PC-3 (cell line): ENCODE data around the gene DDX3X. TPM values are rescaled to one million over a fixed set of nuclear protein-coding genes. Genes with fewer than 3 reads are reported as not detected.

ENCODE experiments used
- ATAC-seq: fragments of 200-7000 bp; cut with Tn5 transposase; 2 replicates; pipeline ENCODE4 v1.9.1; 2020; ENCODE audit warnings: mild to moderate bottlenecking, moderate library complexity
- BruUV-seq: library from RNA; stranded (reverse); fragments of 400-500 nt; replicated peaks from 2 replicates; lab custom pipeline; 2021; lab: Mats Ljungman, UMichigan
- CTCF ChIA-PET: fragments of 300-600 bp; sonication (Branson Sonifier 250); formaldehyde crosslinking; loops from one replicate; lab custom pipeline; 2022; ENCODE audit warnings: antibody characterized with exemption; lab: Charles Lee
- POLR2A ChIA-PET: fragments of 300-600 bp; sonication (Branson Sonifier 250); formaldehyde crosslinking; loops from one replicate; lab custom pipeline; 2022; ENCODE audit warnings: antibody characterized with exemption; ENCODE audit not compliant: unreplicated experiment; lab: Charles Lee
- DNase-seq: peaks from one replicate; pipeline ENCODE4 v3.0.0-alpha.2; 2015
- H2AFZ ChIP-seq: fragments of 300-600 bp; sonication (generic); 2 replicates; pipeline ENCODE4 v1.6.0; 2016; ENCODE audit warnings: antibody characterized with exemption, low read length
- H3F3A ChIP-seq: fragments of 300-600 bp; sonication (generic); one replicate; pipeline ENCODE4 v1.6.0; 2017; ENCODE audit warnings: antibody characterized with exemption, low read length, control low read depth, mild to moderate bottlenecking; ENCODE audit not compliant: unreplicated experiment
- H3K27ac ChIP-seq: fragments of 300-600 bp; sonication (generic); 2 replicates; pipeline ENCODE4 v1.5.1; 2016; ENCODE audit warnings: mild to moderate bottlenecking, low read length
- H3K27me3 ChIP-seq: fragments of 300-600 bp; sonication (generic); 2 replicates; pipeline ENCODE4 v1.6.1; 2016; ENCODE audit warnings: low read length, mixed read lengths
- H3K36me3 ChIP-seq: fragments of 300-600 bp; sonication (generic); 2 replicates; pipeline ENCODE4 v1.6.1; 2016; ENCODE audit warnings: low read depth, mixed run types, low read length, mixed read lengths
- H3K4me1 ChIP-seq: fragments of 300-600 bp; sonication (generic); 2 replicates; pipeline ENCODE4 v1.5.1; 2016; ENCODE audit warnings: low read length; ENCODE audit not compliant: insufficient read depth
- H3K4me2 ChIP-seq: fragments of 300-600 bp; sonication (generic); 2 replicates; pipeline ENCODE4 v1.6.0; 2016; ENCODE audit warnings: low read length
- H3K4me3 ChIP-seq: fragments of 300-600 bp; sonication (generic); 2 replicates; pipeline ENCODE4 v1.5.1; 2016; ENCODE audit warnings: mild to moderate bottlenecking, low read length, mixed read lengths
- H3K79me2 ChIP-seq: fragments of 300-600 bp; sonication (generic); 2 replicates; pipeline ENCODE4 v1.6.1; 2017; ENCODE audit warnings: low read length, mixed read lengths
- H3K9ac ChIP-seq: fragments of 300-600 bp; sonication (generic); 2 replicates; pipeline ENCODE4 v1.6.0; 2016; ENCODE audit warnings: mild to moderate bottlenecking, low read length
- H3K9me2 ChIP-seq: fragments of 300-600 bp; sonication (generic); replicated peaks from 2 replicates; pipeline ENCODE4 v1.6.1; 2016; ENCODE audit warnings: mixed run types, low read length, mixed read lengths
- H3K9me3 ChIP-seq: fragments of 300-600 bp; sonication (generic); 2 replicates; pipeline ENCODE4 v1.6.1; 2016; ENCODE audit warnings: low read length, mixed read lengths
- H4K20me1 ChIP-seq: fragments of 300-600 bp; sonication (generic); 2 replicates; pipeline ENCODE4 v1.6.1; 2016; ENCODE audit warnings: low read length, mixed read lengths
- CTCF ChIP-seq: fragments of 300-600 bp; sonication (generic); conservative IDR thresholded peaks from 2 replicates; pipeline ENCODE4 v1.5.1; 2017; ENCODE audit warnings: antibody characterized with exemption, low read depth, mild to moderate bottlenecking, low read length
- EZH2 ChIP-seq: fragments of 300-600 bp; sonication (generic); IDR thresholded peaks from one replicate; pipeline ENCODE4 v1.6.1; 2017; ENCODE audit warnings: antibody characterized with exemption, mild to moderate bottlenecking, low read length; ENCODE audit not compliant: unreplicated experiment
- EZH2phosphoT487 ChIP-seq: fragments of 300-600 bp; sonication (generic); IDR thresholded peaks from 2 replicates; pipeline ENCODE4 v1.6.1; 2018; ENCODE audit warnings: mild to moderate bottlenecking, antibody characterized with exemption, low read length, borderline replicate concordance
- intact Hi-C: fragments of 100-400 bp; cut with micrococcal nuclease; formaldehyde crosslinking; loops from 2 replicates; pipeline ENCODE4 v1.9.0; 2023
- total RNA-seq: library from RNA; depleted of rRNA; stranded (reverse); fragments of >200 nt; gene quantifications from 2 replicates; pipeline ENCODE4 v1.2.3, GENCODE V29; 2014

Gene DDX3X
- total RNA-seq, 1 experiment from 2014 or later: 185 TPM

DNA sequence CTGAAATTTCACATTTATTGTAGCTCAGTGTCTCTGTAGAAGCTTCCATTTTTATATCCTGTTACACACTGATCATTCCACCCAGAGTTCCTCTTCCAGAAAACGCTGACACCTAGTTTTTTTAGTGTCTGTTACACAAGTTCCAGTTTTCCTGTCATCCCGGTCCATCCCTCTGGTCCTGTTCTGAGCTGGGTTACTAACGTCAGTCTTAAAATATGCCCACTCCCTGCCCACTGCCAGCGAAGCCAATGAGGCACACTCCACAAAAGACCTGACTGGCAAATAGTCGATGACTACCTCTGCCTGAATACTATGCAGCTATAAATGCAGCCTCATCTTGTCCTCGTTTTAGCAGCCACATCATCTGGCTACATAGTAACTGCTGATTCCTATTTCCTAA is 30.9 kb upstream of the DDX3X start:
- Histone ChIP-seq H3K9ac (no peak overlapping the region), H3K4me1 (peaks cover 23% of the 10 kb centered on the region), H3F3A (no peaks in the 10 kb centered on the region), H3K4me2 (no peak overlapping the region), H2AFZ (no peak overlapping the region), H3K79me2 (no peaks in the 10 kb centered on the region), H3K9me3 (no peaks in the 10 kb centered on the region), H4K20me1 (no peaks in the 10 kb centered on the region), H3K27ac (no peak overlapping the region), H3K36me3 (no peaks in the 10 kb centered on the region), H3K9me2 (no peaks in the 10 kb centered on the region), H3K4me3 (no peak overlapping the region), H3K27me3 (no peaks in the 10 kb centered on the region)
- CTCF ChIA-PET: interaction anchor here (0.5 to 0.6 kb wide), 2 partner anchors 23 to 690 kb away, joined by 5 to 8 read pairs; no protein-coding TSS in a partner anchor
- POLR2A ChIA-PET: no interaction called here
- ATAC-seq: no peak
- intact Hi-C loops: no loop called here
- DNase-seq: no peak
- no TSS peak for BruUV-seq
- no peak for TF ChIP-seq CTCF
- no peak for TF ChIP-seq EZH2
- no peak for TF ChIP-seq EZH2phosphoT487

DNA sequence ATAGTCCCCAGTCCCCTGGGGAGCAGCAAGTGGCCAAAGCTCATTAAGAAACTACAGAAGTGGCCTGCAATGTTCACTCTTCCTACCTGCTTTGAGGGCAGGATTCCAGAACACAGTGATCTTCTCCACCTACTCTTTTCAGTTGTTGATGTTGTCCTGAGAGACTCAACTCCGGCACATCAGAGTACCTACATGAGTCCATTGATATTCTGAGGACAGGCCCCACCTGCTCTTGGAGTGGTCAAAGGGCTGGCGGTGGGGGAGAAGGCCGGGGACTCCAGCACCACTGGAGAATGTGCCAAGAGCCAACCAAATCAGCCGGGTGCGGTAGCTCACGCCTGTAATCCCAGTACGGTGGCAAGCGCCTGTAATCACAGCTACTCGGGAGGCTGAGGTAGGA is 29.8 kb upstream of the DDX3X start:
- no peaks in the 10 kb centered on the region for H3K9me2 ChIP-seq
- CTCF ChIA-PET: no interaction called here
- no peaks in the 10 kb centered on the region for H3F3A ChIP-seq
- ATAC-seq (no peak), DNase-seq (no peak)
- H3K27ac ChIP-seq: no peak overlapping the region
- H3K4me3 ChIP-seq: no peak overlapping the region
- H3K36me3 ChIP-seq: no peaks in the 10 kb centered on the region
- POLR2A ChIA-PET: interaction anchor here (0.6 kb wide), 1 partner anchor 56 kb away, joined by 7 read pairs; no protein-coding TSS in a partner anchor
- no peaks in the 10 kb centered on the region for H4K20me1 ChIP-seq
- intact Hi-C loops: no loop called here
- TF ChIP-seq CTCF: no peak
- TF ChIP-seq EZH2phosphoT487: no peak
- TF ChIP-seq EZH2: no peak
- no peaks in the 10 kb centered on the region for H3K79me2 ChIP-seq
- no peaks in the 10 kb centered on the region for H3K9me3 ChIP-seq
- H3K4me1 ChIP-seq: peaks cover 23% of the 10 kb centered on the region
- no peaks in the 10 kb centered on the region for H3K27me3 ChIP-seq
- no TSS peak for BruUV-seq
- H3K4me2 ChIP-seq: no peak overlapping the region
- no peak overlapping the region for H2AFZ ChIP-seq
- no peak overlapping the region for H3K9ac ChIP-seq

GRCh38 chrX:41308884-41309647 is 24.9 kb upstream of the DDX3X start:
- Histone ChIP-seq H3K27ac (no peak overlapping the region), H3K4me3 (no peak overlapping the region), H2AFZ (no peak overlapping the region), H3K4me2 (no peak overlapping the region), H3K9ac (no peak overlapping the region), H3K4me1 (no peaks in the 10 kb centered on the region), H3K9me3 (no peaks in the 10 kb centered on the region), H3K27me3 (no peaks in the 10 kb centered on the region), H4K20me1 (no peaks in the 10 kb centered on the region), H3K36me3 (no peaks in the 10 kb centered on the region), H3F3A (no peaks in the 10 kb centered on the region), H3K79me2 (no peaks in the 10 kb centered on the region), H3K9me2 (no peaks in the 10 kb centered on the region)
- intact Hi-C loops: no loop called here
- POLR2A ChIA-PET: no interaction called here
- TF ChIP-seq CTCF: no peak
- TF ChIP-seq EZH2phosphoT487: no peak
- TF ChIP-seq EZH2: no peak
- BruUV-seq: no TSS peak
- CTCF ChIA-PET: no interaction called here
- DNase-seq: no peak
- no peak for ATAC-seq
